SW480 (cell line): Measurements from ENCODE around the gene GADL1.
A peak's percentile ranks its signal among the peaks of the same experiment; 100 is the strongest.

Experiments used
- DNase-seq: peaks from one replicate; pipeline ENCODE4 v3.0.0-alpha.2; 2016; ENCODE audit warnings: low spot score

Gene GADL1

GRCh38 chr3:30811151-30811795, 83.2 kb downstream of the GADL1 start:
- no peak for DNase-seq

- no peak for DNase-seq
Measured at GRCh38 chr3:30810625-30811024, 83.8 kb downstream of the GADL1 start.

- no peak for DNase-seq
Measured at GRCh38 chr3:30805695-30806094, 88.8 kb downstream of the GADL1 start.

GRCh38 chr3:30804984-30805383, 89.5 kb downstream of the GADL1 start:
- DNase-seq: no peak

GRCh38 chr3:30795176-30795575, 99.3 kb downstream of the GADL1 start:
- no peak for DNase-seq

- DNase-seq: no peak
Measured at GRCh38 chr3:30793740-30794139, 100.7 kb downstream of the GADL1 start.

- no peak for DNase-seq
Measured at GRCh38 chr3:30790150-30790549, 104.3 kb downstream of the GADL1 start.

GRCh38 chr3:30786365-30786764, 108.1 kb downstream of the GADL1 start:
- DNase-seq: no peak

GRCh38 chr3:30779686-30780287, 114.7 kb downstream of the GADL1 start:
- DNase-seq: peak; percentile 22

- no peak for DNase-seq
Measured at GRCh38 chr3:30778933-30779332, 115.5 kb downstream of the GADL1 start.

GRCh38 chr3:30777426-30778113, 116.9 kb downstream of the GADL1 start:
- no peak for DNase-seq

GRCh38 chr3:30776186-30776815, 118.2 kb downstream of the GADL1 start:
- DNase-seq: no peak

- DNase-seq: no peak
Measured at GRCh38 chr3:30775040-30775439, 119.4 kb downstream of the GADL1 start.

GRCh38 chr3:30774062-30774461, 120.4 kb downstream of the GADL1 start:
- DNase-seq: no peak

GRCh38 chr3:30770387-30770786, 124.1 kb downstream of the GADL1 start:
- DNase-seq: peak; percentile 88

- peak; percentile 50 for DNase-seq
Measured at GRCh38 chr3:30768703-30769550, 125.5 kb downstream of the GADL1 start.

GRCh38 chr3:30768046-30768445, 126.4 kb downstream of the GADL1 start:
- no peak for DNase-seq

GRCh38 chr3:30766522-30766921, 127.9 kb downstream of the GADL1 start:
- DNase-seq: no peak

GRCh38 chr3:30764891-30765290, 129.6 kb downstream of the GADL1 start:
- no peak for DNase-seq

GRCh38 chr3:30764281-30764680, 130.2 kb downstream of the GADL1 start:
- DNase-seq: no peak

GRCh38 chr3:30761374-30761773, 133.1 kb downstream of the GADL1 start:
- no peak for DNase-seq

- DNase-seq: no peak
Measured at GRCh38 chr3:30760737-30761136, 133.7 kb downstream of the GADL1 start.
